Astrocyte (in vitro differentiated cells and primary cell): Measurements from ENCODE around the gene ADAP1. TPM values are rescaled to one million over a fixed set of nuclear protein-coding genes. Genes with fewer than 3 reads are reported as not detected.

ENCODE experiments used
- DNase-seq: peaks from one replicate; pipeline ENCODE4 v3.0.0-alpha.2; 2010; ENCODE audit warnings: low read depth
- FAIRE-seq: peaks from 2 replicates; lab custom pipeline; 2011; peaks lifted over from hg19 to GRCh38; lab: Jason Lieb, UNC
- H2AFZ ChIP-seq: 2 replicates; pipeline ENCODE4 v1.6.0; 2012; ENCODE audit warnings: low read depth, low read length, inconsistent platforms
- H3K27ac ChIP-seq: 2 replicates; pipeline ENCODE4 v1.5.1; 2011; ENCODE audit warnings: low read depth, low read length, inconsistent platforms
- H3K27me3 ChIP-seq: 2 replicates; pipeline ENCODE4 v1.6.0; 2011; ENCODE audit warnings: low read length, inconsistent platforms; ENCODE audit not compliant: insufficient read depth
- H3K36me3 ChIP-seq: 2 replicates; pipeline ENCODE4 v1.5.1; 2011; ENCODE audit warnings: low read length, inconsistent platforms; ENCODE audit not compliant: insufficient read depth
- H3K4me1 ChIP-seq: 2 replicates; pipeline ENCODE4 v1.5.1; 2011; ENCODE audit warnings: low read length, inconsistent platforms; ENCODE audit not compliant: insufficient read depth
- H3K4me2 ChIP-seq: 2 replicates; pipeline ENCODE4 v1.6.0; 2012; ENCODE audit warnings: low read length, inconsistent platforms
- H3K4me3 ChIP-seq: 2 replicates; pipeline ENCODE4 v1.5.1; 2011; ENCODE audit warnings: low read depth, mild to moderate bottlenecking, low read length, inconsistent platforms; ENCODE audit not compliant: insufficient read depth
- H3K79me2 ChIP-seq: 2 replicates; pipeline ENCODE4 v1.6.0; 2012; ENCODE audit warnings: mild to moderate bottlenecking, low read length, inconsistent platforms; ENCODE audit not compliant: insufficient read depth
- H3K9ac ChIP-seq: 2 replicates; pipeline ENCODE4 v1.6.0; 2012; ENCODE audit warnings: mild to moderate bottlenecking, low read length, inconsistent platforms
- H3K9me3 ChIP-seq: 2 replicates; pipeline ENCODE4 v1.5.1; 2012; ENCODE audit warnings: low read depth, mild to moderate bottlenecking, low read length, inconsistent platforms; ENCODE audit not compliant: insufficient read depth
- H4K20me1 ChIP-seq: 2 replicates; pipeline ENCODE4 v1.6.0; 2012; ENCODE audit warnings: low read length, inconsistent platforms; ENCODE audit not compliant: insufficient read depth
- H3K27ac Mint-ChIP-seq: one replicate; pipeline ENCODE4 v1.8.0; 2021; ENCODE audit warnings: mild to moderate bottlenecking, mixed read lengths; ENCODE audit not compliant: unreplicated experiment
- H3K27me3 Mint-ChIP-seq: one replicate; pipeline ENCODE4 v1.8.0; 2021; ENCODE audit warnings: low read depth, mixed read lengths; ENCODE audit not compliant: unreplicated experiment
- H3K36me3 Mint-ChIP-seq: one replicate; pipeline ENCODE4 v1.8.0; 2021; ENCODE audit warnings: low read depth, mixed read lengths; ENCODE audit not compliant: unreplicated experiment
- H3K4me1 Mint-ChIP-seq: one replicate; pipeline ENCODE4 v1.8.0; 2021; ENCODE audit warnings: low read depth, mixed read lengths; ENCODE audit not compliant: unreplicated experiment
- H3K4me3 Mint-ChIP-seq: one replicate; pipeline ENCODE4 v1.8.0; 2021; ENCODE audit warnings: mild to moderate bottlenecking, moderate library complexity, mixed read lengths; ENCODE audit not compliant: unreplicated experiment
- H3K9me3 Mint-ChIP-seq: one replicate; pipeline ENCODE4 v1.8.0; 2021; ENCODE audit warnings: mild to moderate bottlenecking, mixed read lengths; ENCODE audit not compliant: unreplicated experiment
- EZH2 ChIP-seq: IDR thresholded peaks from 2 replicates; pipeline ENCODE4 v1.6.1; 2012; ENCODE audit warnings: mild to moderate bottlenecking, low read length, inconsistent platforms; ENCODE audit not compliant: insufficient read depth
- total RNA-seq: library from RNA; stranded (reverse); gene quantifications from 2 replicates; pipeline ENCODE4 v1.2.1, GENCODE V29; 2021
- TF ChIP-seq, protein P1 (sequence below): IDR thresholded peaks from 2 replicates; pipeline ENCODE4 v1.5.1; 2011; ENCODE audit warnings: low read depth, mild to moderate bottlenecking, inconsistent platforms, low read length, moderate library complexity; ENCODE audit not compliant: insufficient read depth

Gene ADAP1
- total RNA-seq, 1 donor from 2014 or later, result 4.8 TPM

GRCh38 chr7:997404-998395, 43.2 kb upstream of the ADAP1 start:
- no peaks in the 10 kb centered on the region for H3K27me3 Mint-ChIP-seq
- Histone ChIP-seq H3K4me3 (no peak overlapping the region), H3K79me2 (no peaks in the 10 kb centered on the region), H3K27ac (no peak overlapping the region), H3K4me2 (no peak overlapping the region), H3K27me3 (no peaks in the 10 kb centered on the region), H4K20me1 (peaks cover 4% of the 10 kb centered on the region), H3K36me3 (no peaks in the 10 kb centered on the region), H3K4me1 (peaks cover 3% of the 10 kb centered on the region), H2AFZ (no peak overlapping the region), H3K9ac (no peak overlapping the region), H3K9me3 (no peaks in the 10 kb centered on the region)
- peaks cover 5% of the 10 kb centered on the region for H3K4me1 Mint-ChIP-seq
- peaks cover 2% of the 10 kb centered on the region for H3K36me3 Mint-ChIP-seq
- TF ChIP-seq EZH2, result no peak
- TF ChIP-seq, protein P1, sequence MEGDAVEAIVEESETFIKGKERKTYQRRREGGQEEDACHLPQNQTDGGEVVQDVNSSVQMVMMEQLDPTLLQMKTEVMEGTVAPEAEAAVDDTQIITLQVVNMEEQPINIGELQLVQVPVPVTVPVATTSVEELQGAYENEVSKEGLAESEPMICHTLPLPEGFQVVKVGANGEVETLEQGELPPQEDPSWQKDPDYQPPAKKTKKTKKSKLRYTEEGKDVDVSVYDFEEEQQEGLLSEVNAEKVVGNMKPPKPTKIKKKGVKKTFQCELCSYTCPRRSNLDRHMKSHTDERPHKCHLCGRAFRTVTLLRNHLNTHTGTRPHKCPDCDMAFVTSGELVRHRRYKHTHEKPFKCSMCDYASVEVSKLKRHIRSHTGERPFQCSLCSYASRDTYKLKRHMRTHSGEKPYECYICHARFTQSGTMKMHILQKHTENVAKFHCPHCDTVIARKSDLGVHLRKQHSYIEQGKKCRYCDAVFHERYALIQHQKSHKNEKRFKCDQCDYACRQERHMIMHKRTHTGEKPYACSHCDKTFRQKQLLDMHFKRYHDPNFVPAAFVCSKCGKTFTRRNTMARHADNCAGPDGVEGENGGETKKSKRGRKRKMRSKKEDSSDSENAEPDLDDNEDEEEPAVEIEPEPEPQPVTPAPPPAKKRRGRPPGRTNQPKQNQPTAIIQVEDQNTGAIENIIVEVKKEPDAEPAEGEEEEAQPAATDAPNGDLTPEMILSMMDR, result no peak
- no peak overlapping the region for H3K4me3 Mint-ChIP-seq
- no peak for DNase-seq
- no peak for FAIRE-seq
- no peak overlapping the region for H3K27ac Mint-ChIP-seq
- H3K9me3 Mint-ChIP-seq, result no peaks in the 10 kb centered on the region

- H3K4me2 ChIP-seq, result no peak overlapping the region
- H3K27ac Mint-ChIP-seq, result no peak overlapping the region
- no peak for TF ChIP-seq EZH2
- TF ChIP-seq, protein P1, result no peak
- H3K27me3 Mint-ChIP-seq, result no peaks in the 10 kb centered on the region
- peaks cover 3% of the 10 kb centered on the region for H3K4me1 ChIP-seq
- FAIRE-seq, result no peak
- no peaks in the 10 kb centered on the region for H3K79me2 ChIP-seq
- H3K4me1 Mint-ChIP-seq, result peaks cover 5% of the 10 kb centered on the region
- peaks cover 2% of the 10 kb centered on the region for H3K36me3 Mint-ChIP-seq
- no peaks in the 10 kb centered on the region for H3K36me3 ChIP-seq
- no peak overlapping the region for H3K27ac ChIP-seq
- no peak overlapping the region for H3K4me3 ChIP-seq
- no peak overlapping the region for H2AFZ ChIP-seq
- no peak overlapping the region for H3K4me3 Mint-ChIP-seq
- no peaks in the 10 kb centered on the region for H3K9me3 ChIP-seq
- no peaks in the 10 kb centered on the region for H3K27me3 ChIP-seq
- no peak for DNase-seq
- no peak overlapping the region for H3K9ac ChIP-seq
- no peaks in the 10 kb centered on the region for H3K9me3 Mint-ChIP-seq
- H4K20me1 ChIP-seq, result peaks cover 4% of the 10 kb centered on the region
Observed at GRCh38 chr7:996079-996872, 41.8 kb upstream of the ADAP1 start.
